MCF 10A (cell line): ENCODE measurements around the gene SLC13A3. TPM values are rescaled to one million over a fixed set of nuclear protein-coding genes. Genes with fewer than 3 reads are reported as not detected.

Experiments
- BruUV-seq: library from RNA; stranded (reverse); fragments of 400-500 nt; replicated peaks from 2 replicates; lab custom pipeline; 2021; lab: Mats Ljungman, UMichigan
- CTCF ChIA-PET: fragments of 300-600 bp; sonication (Branson Sonifier 250); formaldehyde crosslinking; extraction: SDS; loops from one replicate; lab custom pipeline; 2021; ENCODE audit warnings: antibody characterized with exemption, inconsistent platforms; lab: Yijun Ruan, JAX
- POLR2A ChIA-PET: fragments of 300-600, 350-650 bp; sonication (Branson Sonifier 250); formaldehyde crosslinking; extraction: SDS; loops from one replicate; lab custom pipeline; 2020; ENCODE audit warnings: antibody characterized with exemption, inconsistent platforms; lab: Yijun Ruan, JAX
- DNase-seq: peaks from one replicate; pipeline ENCODE4 v3.0.0-alpha.2; 2018; ENCODE audit not compliant: unreplicated experiment
- H3K27ac Mint-ChIP-seq: one replicate; pipeline ENCODE4 v1.8.0; 2022; ENCODE audit warnings: mild to moderate bottlenecking, low read depth, mixed read lengths; ENCODE audit not compliant: unreplicated experiment
- H3K27me3 Mint-ChIP-seq: one replicate; pipeline ENCODE4 v1.8.0; 2022; ENCODE audit warnings: mixed read lengths; ENCODE audit not compliant: insufficient read depth, unreplicated experiment
- H3K36me3 Mint-ChIP-seq: one replicate; pipeline ENCODE4 v1.8.0; 2022; ENCODE audit warnings: mild to moderate bottlenecking, moderate library complexity, mixed read lengths; ENCODE audit not compliant: insufficient read depth, unreplicated experiment
- H3K4me1 Mint-ChIP-seq: one replicate; pipeline ENCODE4 v1.8.0; 2022; ENCODE audit warnings: mixed read lengths; ENCODE audit not compliant: insufficient read depth, unreplicated experiment
- H3K4me3 Mint-ChIP-seq: one replicate; pipeline ENCODE4 v1.8.0; 2022; ENCODE audit warnings: mild to moderate bottlenecking, moderate library complexity, mixed read lengths; ENCODE audit not compliant: unreplicated experiment
- H3K9me3 Mint-ChIP-seq: one replicate; pipeline ENCODE4 v1.8.0; 2022; ENCODE audit warnings: mixed read lengths; ENCODE audit not compliant: unreplicated experiment
- intact Hi-C: fragments of 100-400 bp; cut with micrococcal nuclease; formaldehyde crosslinking; loops from 2 replicates; pipeline ENCODE4 v1.14.1; 2022
- total RNA-seq: library from RNA; stranded (reverse); gene quantifications from 2 replicates; pipeline ENCODE4 v1.2.3, GENCODE V29; 2022
- TF ChIP-seq, protein P1 (sequence below): fragments of 200-600 bp; IDR thresholded peaks from one replicate; pipeline ENCODE4 v1.8.0; 2022; ENCODE audit warnings: antibody characterized with exemption, mild to moderate bottlenecking; ENCODE audit not compliant: unreplicated experiment

Gene SLC13A3
- total RNA-seq, 1 experiment from 2014 or later: not detected

DNA sequence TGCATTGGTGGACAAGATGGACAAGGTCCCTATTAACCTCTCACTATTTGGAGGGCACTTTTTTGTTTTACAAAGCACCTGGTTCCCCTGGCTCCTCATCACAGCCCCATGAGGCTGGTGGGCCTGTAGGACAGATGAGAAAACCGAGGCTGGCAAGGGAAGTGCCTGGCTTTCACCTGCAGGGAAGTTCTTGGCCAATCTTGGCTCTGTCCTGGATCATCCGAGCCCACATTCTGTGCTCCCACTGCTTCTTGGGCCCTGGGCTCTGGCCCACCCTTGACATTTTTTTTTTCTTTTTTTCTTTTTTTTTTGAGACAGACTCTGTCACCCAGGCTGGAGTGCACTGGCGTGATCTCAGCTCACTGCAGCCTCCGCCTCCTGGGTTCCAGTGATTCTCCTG is 14.7 kb downstream of the SLC13A3 start:
- Mint-ChIP-seq H3K27ac (no peak overlapping the region), H3K36me3 (no peaks in the 10 kb centered on the region), H3K4me3 (no peak overlapping the region), H3K27me3 (peaks cover 9% of the 10 kb centered on the region), H3K9me3 (no peaks in the 10 kb centered on the region), H3K4me1 (no peaks in the 10 kb centered on the region)
- BruUV-seq: no TSS peak
- POLR2A ChIA-PET: no interaction called here
- intact Hi-C loops: no loop called here
- TF ChIP-seq, protein P1, sequence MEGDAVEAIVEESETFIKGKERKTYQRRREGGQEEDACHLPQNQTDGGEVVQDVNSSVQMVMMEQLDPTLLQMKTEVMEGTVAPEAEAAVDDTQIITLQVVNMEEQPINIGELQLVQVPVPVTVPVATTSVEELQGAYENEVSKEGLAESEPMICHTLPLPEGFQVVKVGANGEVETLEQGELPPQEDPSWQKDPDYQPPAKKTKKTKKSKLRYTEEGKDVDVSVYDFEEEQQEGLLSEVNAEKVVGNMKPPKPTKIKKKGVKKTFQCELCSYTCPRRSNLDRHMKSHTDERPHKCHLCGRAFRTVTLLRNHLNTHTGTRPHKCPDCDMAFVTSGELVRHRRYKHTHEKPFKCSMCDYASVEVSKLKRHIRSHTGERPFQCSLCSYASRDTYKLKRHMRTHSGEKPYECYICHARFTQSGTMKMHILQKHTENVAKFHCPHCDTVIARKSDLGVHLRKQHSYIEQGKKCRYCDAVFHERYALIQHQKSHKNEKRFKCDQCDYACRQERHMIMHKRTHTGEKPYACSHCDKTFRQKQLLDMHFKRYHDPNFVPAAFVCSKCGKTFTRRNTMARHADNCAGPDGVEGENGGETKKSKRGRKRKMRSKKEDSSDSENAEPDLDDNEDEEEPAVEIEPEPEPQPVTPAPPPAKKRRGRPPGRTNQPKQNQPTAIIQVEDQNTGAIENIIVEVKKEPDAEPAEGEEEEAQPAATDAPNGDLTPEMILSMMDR: no peak
- CTCF ChIA-PET: interaction anchor here (0.6 to 1.0 kb wide), 3 partner anchors 13 to 979 kb away, joined by 3 to 4 read pairs (median 3); no protein-coding TSS in a partner anchor
- DNase-seq: no peak

DNA sequence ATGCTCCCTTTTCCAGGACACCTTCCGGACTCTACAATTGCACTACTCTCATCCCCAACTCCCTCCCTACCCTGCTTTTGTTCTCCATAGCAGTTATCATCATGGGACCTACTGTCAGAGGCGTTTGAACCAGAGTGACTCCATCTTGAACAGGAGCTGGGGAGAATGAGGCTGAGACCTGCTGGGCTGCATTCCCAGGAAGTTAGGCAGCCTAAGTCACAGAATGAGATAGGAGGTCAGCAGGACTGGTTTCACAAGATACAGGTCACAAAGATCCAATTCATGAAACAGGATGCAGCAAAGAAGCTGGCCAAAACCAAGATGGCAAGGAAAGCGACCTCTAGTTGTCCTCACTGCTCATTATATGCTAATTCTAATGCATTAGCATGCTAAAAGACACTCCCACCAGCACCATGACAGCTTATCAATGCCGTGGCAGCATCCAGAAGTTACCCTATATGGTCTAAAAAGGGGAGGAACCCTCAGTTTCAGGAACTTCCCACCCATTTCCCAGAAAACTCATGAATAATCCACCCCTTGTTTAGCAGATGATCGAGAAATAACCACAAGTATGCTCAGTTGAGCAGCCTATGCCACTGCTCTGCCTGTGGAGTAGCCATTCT is 15.6 kb downstream of the SLC13A3 start:
- Mint-ChIP-seq H3K27ac (no peak overlapping the region), H3K9me3 (peaks cover 1% of the 10 kb centered on the region), H3K4me1 (no peaks in the 10 kb centered on the region), H3K4me3 (no peak overlapping the region), H3K36me3 (no peaks in the 10 kb centered on the region), H3K27me3 (no peaks in the 10 kb centered on the region)
- TF ChIP-seq, protein P1: no peak
- no peak for DNase-seq
- ChIA-PET POLR2A (interaction anchor here (0.6 kb wide), 1 partner anchor 10 kb away, joined by 3 read pairs; no protein-coding TSS in a partner anchor), CTCF (interaction anchor here (0.5 kb wide), 1 partner anchor 285 kb away, joined by 3 read pairs; no protein-coding TSS in a partner anchor)
- BruUV-seq: no TSS peak
- intact Hi-C loops: no loop called here

GRCh38 chr20:46634528-46634927 is 16.7 kb downstream of the SLC13A3 start:
- CTCF ChIA-PET: interaction anchor here (0.6 kb wide), 1 partner anchor 1063 kb away, joined by 3 read pairs; no protein-coding TSS in a partner anchor
- Mint-ChIP-seq H3K4me3 (no peak overlapping the region), H3K9me3 (peaks cover 12% of the 10 kb centered on the region), H3K27me3 (no peaks in the 10 kb centered on the region), H3K36me3 (no peaks in the 10 kb centered on the region), H3K27ac (no peak overlapping the region), H3K4me1 (no peaks in the 10 kb centered on the region)
- POLR2A ChIA-PET: no interaction called here
- intact Hi-C loops: no loop called here
- no TSS peak for BruUV-seq
- TF ChIP-seq, protein P1: no peak
- no peak for DNase-seq

- no peaks in the 10 kb centered on the region for H3K4me1 Mint-ChIP-seq
- ChIA-PET POLR2A (no interaction called here), CTCF (interaction anchor here (0.7 to 0.9 kb wide), 2 partner anchors 48 to 57 kb away, joined by 4 to 5 read pairs; no protein-coding TSS in a partner anchor)
- no peaks in the 10 kb centered on the region for H3K36me3 Mint-ChIP-seq
- no TSS peak for BruUV-seq
- peaks cover 3% of the 10 kb centered on the region for H3K27me3 Mint-ChIP-seq
- no peak overlapping the region for H3K27ac Mint-ChIP-seq
- intact Hi-C loops: no loop called here
- H3K4me3 Mint-ChIP-seq: no peak overlapping the region
- no peak for DNase-seq
- TF ChIP-seq, protein P1: no peak
- H3K9me3 Mint-ChIP-seq: peaks cover 17% of the 10 kb centered on the region
These were observed 19.3 kb downstream of the SLC13A3 start for GRCh38 chr20:46631874-46632446.
